Right ventricle myocardium superior (tissue), 1 donor: ENCODE measurements around the gene GORASP1. TPM values are rescaled to one million over a fixed set of nuclear protein-coding genes. Genes with fewer than 3 reads are reported as not detected.

Experiments used
- ATAC-seq: fragments of 200-7000 bp; cut with Tn5 transposase; one replicate; pipeline ENCODE4 v1.9.1; 2020; ENCODE audit warnings: mild to moderate bottlenecking; ENCODE audit not compliant: poor library complexity
- DNase-seq: peaks from one replicate; pipeline ENCODE4 v3.0.0-alpha.2; 2020
- intact Hi-C: fragments of 100-400 bp; cut with DNase I; formaldehyde crosslinking; loops from one replicate; pipeline ENCODE4 v1.11.2; 2022
- microRNA-seq: library from miRNA; unstranded; fragments of <30 nt; microRNA quantifications from one replicate; pipeline ENCODE4 v1.2.0, GENCODE V29; 2020
- total RNA-seq: library from RNA; stranded (reverse); fragmentation: NEBNext Ultra II Directional; extraction: Animal tissue kit (Norgen Biotek cat#: 25700); gene quantifications from one replicate; pipeline ENCODE4 v1.2.1, GENCODE V29; 2021
- donor health status: DM: no; HTN: yes; CAD: no; lungs with severe emphysema.

GORASP1 gene
- total RNA-seq, 1 donor from 2014 or later: 48.4 TPM

- ATAC-seq: peak; percentile 99
- peak; percentile 96 for DNase-seq
- intact Hi-C loops: no loop called here
Observed at GRCh38 chr3:39051649-39052561, 55.5 kb downstream of the GORASP1 start, which contains the start of the genes SCN11A and WDR48. TSS of gene SCN11A (minus strand) at chr3:39051944. CDS start at chr3:38950362, 101,582 bp downstream. TSS of gene WDR48 (plus strand) at chr3:39052016. CDS start at chr3:39052026, 10 bp downstream.

DNA sequence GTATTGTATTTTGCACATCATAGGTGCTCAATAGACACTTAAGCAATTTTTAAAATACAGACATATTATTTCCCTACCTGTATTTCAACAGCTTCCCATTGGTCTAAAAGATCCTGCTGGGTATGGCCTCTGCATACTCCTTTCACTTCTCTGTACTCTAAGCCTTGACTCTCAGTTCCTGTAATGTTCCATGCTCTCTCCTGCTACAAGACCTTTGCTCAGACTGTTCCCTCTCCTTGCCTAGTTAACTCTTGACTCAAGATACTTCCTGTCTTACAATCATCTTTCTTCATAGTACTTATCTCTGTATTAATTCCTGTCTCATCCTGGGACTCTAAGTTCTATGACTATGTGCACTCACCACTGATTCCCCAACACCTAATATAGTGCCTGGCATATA is 57.4 kb downstream of the GORASP1 start:
- DNase-seq (no peak), ATAC-seq (no peak)
- intact Hi-C loops: no loop called here

Small RNA genes within 50 kb of the gene (microRNA-seq; reads per million reads assigned to microRNA genes)
- not detected for gene MIR6822

Other genes with a start within 250 kb of the GORASP1 start
- 0.05 TPM for gene SCN11A, start 55.7 kb downstream of the GORASP1 start, total RNA-seq
- 33.1 TPM for gene WDR48, start 55.6 kb downstream of the GORASP1 start, total RNA-seq
- 2.0 TPM for gene TTC21A, start 53 bp upstream of the GORASP1 start, total RNA-seq
- gene CSRNP1, start 46.0 kb upstream of the GORASP1 start, total RNA-seq: 11.4 TPM
- gene XIRP1, start 85.0 kb upstream of the GORASP1 start, total RNA-seq: 249 TPM
- 1.5 TPM for gene CX3CR1, start 172.4 kb upstream of the GORASP1 start, total RNA-seq
- gene CCR8, start 222.1 kb upstream of the GORASP1 start, total RNA-seq: not detected